Activated naive CD4-positive, alpha-beta T cell (primary cell): ENCODE data around the gene AUTS2.

ENCODE experiments used
- DNase-seq, 4 experiments: peaks; one replicate each; lab custom pipeline; 2025; lab: John Stamatoyannopoulos, UW

AUTS2 gene

GRCh38 chr7:70504254-70504653 lies 906.0 kb downstream of the AUTS2 start:
- DNase-seq: no peak

GRCh38 chr7:70505468-70505867 lies 907.2 kb downstream of the AUTS2 start:
- DNase-seq: no peak

GRCh38 chr7:70505886-70506285 lies 907.6 kb downstream of the AUTS2 start:
- DNase-seq: no peak

- DNase-seq: no peak
These were observed 908.2 kb downstream of the AUTS2 start for GRCh38 chr7:70506434-70506833.

- DNase-seq: no peak
These were observed 913.9 kb downstream of the AUTS2 start for GRCh38 chr7:70512144-70512543.

- DNase-seq: no peak
These were observed 914.5 kb downstream of the AUTS2 start for GRCh38 chr7:70512761-70513160.

GRCh38 chr7:70520611-70521010 lies 922.3 kb downstream of the AUTS2 start:
- DNase-seq: no peak

- DNase-seq: no peak
These were observed 925.1 kb downstream of the AUTS2 start for GRCh38 chr7:70523249-70523988.

- DNase-seq: no peak
These were observed 925.7 kb downstream of the AUTS2 start for GRCh38 chr7:70523989-70524351.

GRCh38 chr7:70525991-70526390 lies 927.7 kb downstream of the AUTS2 start:
- DNase-seq: no peak

- no peak for DNase-seq
These were observed 929.3 kb downstream of the AUTS2 start for GRCh38 chr7:70527520-70528115.

GRCh38 chr7:70529436-70529835 lies 931.2 kb downstream of the AUTS2 start:
- no peak for DNase-seq

GRCh38 chr7:70529914-70530585 lies 931.8 kb downstream of the AUTS2 start:
- no peak for DNase-seq

GRCh38 chr7:70533614-70534013 lies 935.3 kb downstream of the AUTS2 start:
- DNase-seq: no peak

- DNase-seq: no peak
These were observed 940.9 kb downstream of the AUTS2 start for GRCh38 chr7:70539205-70539604.

GRCh38 chr7:70539617-70540016 lies 941.3 kb downstream of the AUTS2 start:
- DNase-seq: no peak

- DNase-seq: no peak
These were observed 942.4 kb downstream of the AUTS2 start for GRCh38 chr7:70540641-70541040.

- DNase-seq: no peak
These were observed 944.6 kb downstream of the AUTS2 start for GRCh38 chr7:70542750-70543376.

- no peak for DNase-seq
These were observed 945.7 kb downstream of the AUTS2 start for GRCh38 chr7:70544016-70544415.

GRCh38 chr7:70545214-70545613 lies 946.9 kb downstream of the AUTS2 start:
- DNase-seq: no peak

GRCh38 chr7:70552141-70552540 lies 953.9 kb downstream of the AUTS2 start:
- DNase-seq: no peak

- no peak for DNase-seq
These were observed 955.1 kb downstream of the AUTS2 start for GRCh38 chr7:70553364-70553763.

GRCh38 chr7:70554646-70555045 lies 956.4 kb downstream of the AUTS2 start:
- DNase-seq: no peak
